GM12892 (cell line): ENCODE data around the gene PIGK.
"Not testable (repeated sequence)": the region's sequence is repeated elsewhere in the genome, so short reads cannot be mapped to it uniquely, and the experiment has no call there.

Experiments
- DNase-seq: peaks from one replicate; pipeline ENCODE4 v3.0.0; 2011; ENCODE audit not compliant: insufficient read length
- FAIRE-seq: peaks from 2 replicates; lab custom pipeline; 2011; peaks lifted over from hg19 to GRCh38; lab: Jason Lieb, UNC
- POLR2A ChIP-seq: IDR thresholded peaks from 2 replicates; pipeline ENCODE4 v1.6.1; 2011; ENCODE audit warnings: low read depth, low read length, control low read depth
- POLR2AphosphoS5 ChIP-seq: IDR thresholded peaks from 2 replicates; pipeline ENCODE4 v1.6.1; 2011; ENCODE audit warnings: low read depth, low read length, control low read depth
- TAF1 ChIP-seq: IDR thresholded peaks from 2 replicates; pipeline ENCODE4 v1.6.1; 2011; ENCODE audit warnings: low read depth, mild to moderate bottlenecking, control low read depth, low read length, borderline replicate concordance

Gene PIGK

DNA sequence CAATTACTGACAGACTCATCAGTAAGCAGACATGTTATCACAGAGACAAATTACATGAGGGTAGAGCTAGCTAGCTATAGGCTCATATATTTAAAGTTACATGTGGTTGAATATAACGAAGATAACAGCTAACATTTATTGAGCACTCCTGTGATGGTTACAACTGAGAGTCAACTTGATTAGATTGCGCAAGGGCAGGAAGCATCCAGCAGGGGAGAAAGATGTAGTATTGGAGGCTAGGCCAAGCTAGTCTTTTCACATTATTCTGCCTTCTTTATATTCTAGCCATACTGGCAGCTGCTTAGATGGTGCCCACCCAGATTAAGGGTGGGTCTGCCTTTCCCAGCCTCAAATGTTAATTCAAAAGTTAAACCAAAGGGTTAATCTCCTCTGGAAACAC is 37.1 kb downstream of the PIGK start:
- DNase-seq, result no peak
- TF ChIP-seq TAF1 (no peak), POLR2A (no peak)
- FAIRE-seq, result no peak

DNA sequence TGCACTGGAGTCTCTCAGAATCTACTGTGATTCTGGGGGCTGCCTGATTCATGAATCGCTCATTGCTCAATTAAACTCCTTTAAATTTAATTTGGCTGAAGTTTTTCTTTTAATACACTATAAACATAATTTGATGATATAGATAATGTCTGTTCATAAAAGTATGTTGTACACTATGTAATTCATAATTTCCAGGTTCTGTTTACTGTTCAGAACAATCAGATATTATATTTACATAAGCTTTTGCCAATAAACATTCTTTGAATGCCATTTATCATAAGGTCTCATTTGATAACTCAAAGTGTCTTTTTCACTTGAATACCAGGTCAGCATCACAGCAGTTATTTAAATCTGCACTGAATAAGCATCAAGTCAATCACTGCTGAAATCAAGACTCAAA is 39.6 kb downstream of the PIGK start:
- no peak for TF ChIP-seq POLR2A
- TF ChIP-seq POLR2AphosphoS5, result no peak
- TF ChIP-seq TAF1, result no peak
- DNase-seq (no peak), FAIRE-seq (no peak)

DNA sequence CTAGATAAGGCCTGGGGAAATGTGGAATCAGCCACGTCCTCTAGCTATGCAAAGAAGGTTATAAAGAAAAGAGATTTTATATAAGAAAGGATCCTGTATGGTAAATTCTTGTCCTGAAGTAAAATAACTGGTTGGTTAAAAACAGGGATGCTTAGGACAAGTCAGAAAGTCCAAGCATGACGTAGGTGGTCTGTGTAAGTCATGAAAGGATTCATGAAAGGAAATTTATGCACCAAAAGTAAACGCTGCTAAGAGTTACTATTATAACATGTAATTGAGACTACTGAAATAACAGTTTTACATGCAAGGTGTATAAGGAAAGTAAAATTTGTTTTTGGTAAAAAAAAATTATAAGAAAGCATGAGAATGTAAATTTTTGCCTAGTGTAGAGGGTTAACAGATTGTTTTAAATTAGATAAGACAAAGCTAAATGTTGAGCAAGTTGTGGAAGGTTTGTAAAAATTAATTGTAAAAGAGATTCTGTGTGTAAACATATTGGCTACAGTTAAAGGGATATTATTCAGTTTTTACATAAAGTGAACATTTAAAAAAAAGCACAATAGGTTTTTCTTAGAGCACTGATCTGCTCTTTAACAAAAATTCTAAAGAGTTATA is 43.9 kb downstream of the PIGK start:
- FAIRE-seq (no peak), DNase-seq (no peak)
- TF ChIP-seq TAF1, result no peak
- TF ChIP-seq POLR2A, result no peak
- TF ChIP-seq POLR2AphosphoS5, result no peak

DNA sequence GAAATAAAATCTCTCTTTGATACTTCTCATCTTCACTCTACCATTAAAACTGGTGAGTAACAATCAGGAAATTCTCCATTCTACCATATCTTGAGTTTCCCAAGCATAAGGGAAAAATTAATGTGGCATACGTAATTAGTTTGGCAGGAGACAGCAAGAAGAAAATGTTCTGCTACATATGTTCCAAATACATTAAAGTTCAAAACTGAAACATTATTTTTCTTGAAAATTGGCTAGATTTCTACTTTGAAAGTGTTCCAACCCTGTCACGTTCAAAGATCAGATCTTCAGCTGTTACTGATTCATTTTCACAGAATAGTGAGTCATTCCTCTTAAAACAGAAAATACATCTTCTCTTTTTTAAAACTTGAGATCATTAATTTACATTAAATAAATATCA is 48.5 kb downstream of the PIGK start:
- no peak for FAIRE-seq
- TF ChIP-seq TAF1, result no peak
- no peak for TF ChIP-seq POLR2A
- TF ChIP-seq POLR2AphosphoS5, result no peak
- no peak for DNase-seq

DNA sequence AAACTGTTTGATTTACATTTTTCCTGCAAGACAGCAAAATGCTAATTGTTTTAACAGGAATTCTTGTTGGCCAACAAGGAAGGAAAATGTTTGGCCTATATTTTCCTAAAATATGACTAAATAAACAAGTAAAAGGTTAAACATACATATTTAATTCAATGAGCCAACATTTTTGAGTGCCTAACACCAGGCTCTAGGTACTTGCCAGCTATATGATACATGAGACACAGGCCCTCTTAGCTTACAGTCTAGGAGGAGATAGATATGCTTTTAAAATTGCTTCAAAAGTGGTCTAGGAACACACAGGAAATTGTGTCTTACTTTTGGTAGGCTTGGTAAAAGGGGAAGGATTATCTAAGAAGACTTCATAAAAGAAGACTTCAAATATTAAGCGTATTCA is 50.9 kb downstream of the PIGK start:
- TF ChIP-seq POLR2A, result no peak
- no peak for DNase-seq
- FAIRE-seq, result no peak

DNA sequence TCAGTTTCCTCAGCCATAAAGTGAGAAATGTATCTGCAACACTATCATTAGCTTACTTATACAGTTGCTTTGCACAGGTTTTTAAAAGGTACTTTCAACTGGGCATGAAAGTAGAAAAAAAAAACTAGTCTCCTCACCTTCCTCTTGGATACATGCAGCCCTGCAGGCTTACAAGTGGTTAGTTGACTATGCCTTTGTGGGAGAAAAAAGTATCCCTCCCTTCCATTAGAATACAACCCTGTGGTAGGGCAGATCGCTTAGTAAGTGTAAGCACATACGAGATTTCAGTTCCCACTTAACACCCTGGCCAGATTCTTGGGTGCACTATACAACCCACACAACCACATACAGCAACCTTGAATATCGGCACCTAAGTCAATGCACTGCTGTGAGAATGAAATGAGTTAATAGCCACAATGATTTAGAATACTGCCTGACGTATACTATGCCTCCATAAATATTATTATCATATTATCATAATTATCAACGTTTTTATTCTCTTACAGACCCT is 54.7 kb downstream of the PIGK start:
- DNase-seq, result no peak
- no peak for FAIRE-seq
- TF ChIP-seq POLR2AphosphoS5 (no peak), POLR2A (no peak), TAF1 (no peak)

DNA sequence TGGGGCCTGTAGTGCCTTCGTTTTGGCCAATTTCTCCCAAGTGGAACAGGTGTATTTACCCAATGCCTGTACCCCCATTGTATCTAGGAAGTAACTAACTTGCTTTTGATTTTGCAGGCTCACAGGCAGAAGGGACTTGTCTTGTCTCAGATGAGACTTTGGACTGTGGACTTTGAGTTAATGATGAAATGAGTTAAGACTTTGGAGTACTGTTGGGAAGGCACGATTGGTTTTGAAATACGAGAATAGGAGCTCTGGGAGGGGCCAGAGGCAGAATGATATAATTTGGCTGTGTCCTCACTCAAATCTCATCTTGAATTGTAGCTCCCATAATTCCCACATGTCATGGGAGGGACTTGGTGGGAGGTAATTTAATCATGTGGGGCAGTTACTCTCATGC is 59.5 kb downstream of the PIGK start:
- FAIRE-seq, DNase-seq: not testable (repeated sequence)

DNA sequence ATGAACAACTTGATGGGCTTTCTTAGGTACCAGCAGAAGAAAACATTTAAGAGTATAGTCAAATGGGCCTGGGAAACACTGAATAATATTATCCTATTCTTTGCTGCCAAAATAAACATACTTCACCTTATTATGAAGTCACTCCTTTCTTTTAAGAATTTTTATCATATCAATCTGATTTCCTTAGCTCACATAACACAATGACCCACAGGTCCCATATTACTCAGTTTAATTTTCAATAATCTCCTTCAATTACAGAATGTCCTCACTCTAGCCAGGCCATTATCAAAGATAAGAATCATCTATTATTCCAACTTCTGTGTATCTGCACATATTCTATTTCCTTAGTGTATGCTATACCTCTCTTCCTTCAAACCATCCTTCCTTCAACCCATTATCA is 63.0 kb downstream of the PIGK start:
- FAIRE-seq, result no peak
- TF ChIP-seq TAF1 (no peak), POLR2AphosphoS5 (no peak), POLR2A (no peak)
- DNase-seq, result no peak

DNA sequence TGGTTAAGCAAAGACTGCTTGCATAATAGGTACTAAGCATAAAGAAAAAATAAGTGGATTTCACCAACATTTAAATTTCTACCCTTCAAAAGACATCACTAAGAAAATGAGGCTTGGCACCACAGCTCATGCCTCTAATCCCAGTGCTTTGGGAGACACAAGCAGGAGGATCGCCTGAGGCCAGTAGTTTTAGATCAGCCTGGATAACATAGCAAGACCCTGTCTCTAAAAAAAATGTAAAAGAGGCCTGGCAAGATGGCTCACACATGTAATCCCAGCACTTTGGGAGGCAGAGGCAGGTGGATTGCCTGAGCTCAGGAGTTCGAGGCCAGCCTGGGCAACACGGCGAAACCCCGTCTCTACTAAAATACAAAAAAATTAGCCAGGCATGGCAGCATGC is 73.0 kb downstream of the PIGK start:
- FAIRE-seq, result no peak
- no peak for DNase-seq
- TF ChIP-seq POLR2A (no peak), POLR2AphosphoS5 (no peak), TAF1 (no peak)

DNA sequence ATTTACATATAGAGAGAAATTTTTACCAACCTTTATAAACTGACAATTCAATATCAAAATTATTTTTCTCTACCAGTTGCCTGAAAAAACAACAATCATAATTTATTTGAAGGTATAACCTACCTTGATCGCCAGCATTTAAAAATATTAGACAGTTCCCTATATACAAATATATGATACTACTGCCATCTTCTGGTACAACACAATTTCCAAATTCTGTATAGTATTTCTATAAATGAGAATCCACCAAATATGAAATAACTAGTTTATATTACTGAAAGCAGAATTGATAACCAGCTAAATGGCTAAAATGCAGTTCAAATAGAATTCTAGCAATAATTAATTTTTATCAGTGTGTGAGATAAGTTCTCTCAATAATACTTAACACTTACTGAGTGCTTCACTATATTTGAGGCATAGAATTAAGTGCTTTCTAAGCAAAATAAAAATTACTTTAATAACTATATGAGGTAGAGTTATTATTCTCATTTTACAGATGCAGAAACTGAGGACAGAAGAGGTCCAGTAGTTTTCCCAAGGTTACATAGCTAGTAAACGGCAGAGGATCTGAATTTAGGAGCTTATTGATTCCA is 75.6 kb downstream of the PIGK start:
- TF ChIP-seq POLR2A (no peak), TAF1 (no peak), POLR2AphosphoS5 (no peak)
- DNase-seq (no peak), FAIRE-seq (no peak)

DNA sequence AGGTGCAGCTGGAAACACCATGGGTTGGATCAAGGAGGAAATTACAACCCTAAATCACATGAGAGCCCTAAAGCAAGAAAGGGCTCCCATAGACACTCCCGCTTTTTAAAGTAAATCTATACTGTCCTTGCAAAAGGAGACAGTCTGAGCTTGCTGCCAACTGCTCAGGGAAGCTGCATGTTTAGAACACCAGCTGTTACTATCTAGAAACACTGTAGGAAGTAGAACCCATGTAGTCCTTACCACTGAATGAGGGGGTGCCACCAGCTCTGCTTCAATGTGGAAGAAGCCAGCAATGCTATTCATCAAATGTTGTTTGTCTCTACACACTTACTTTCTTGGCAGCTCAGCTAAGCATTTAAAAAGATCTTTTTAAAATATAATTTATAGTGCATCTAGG is 79.8 kb downstream of the PIGK start:
- DNase-seq (no peak), FAIRE-seq (no peak)
- no peak for TF ChIP-seq TAF1
- TF ChIP-seq POLR2A, result no peak
- TF ChIP-seq POLR2AphosphoS5, result no peak

DNA sequence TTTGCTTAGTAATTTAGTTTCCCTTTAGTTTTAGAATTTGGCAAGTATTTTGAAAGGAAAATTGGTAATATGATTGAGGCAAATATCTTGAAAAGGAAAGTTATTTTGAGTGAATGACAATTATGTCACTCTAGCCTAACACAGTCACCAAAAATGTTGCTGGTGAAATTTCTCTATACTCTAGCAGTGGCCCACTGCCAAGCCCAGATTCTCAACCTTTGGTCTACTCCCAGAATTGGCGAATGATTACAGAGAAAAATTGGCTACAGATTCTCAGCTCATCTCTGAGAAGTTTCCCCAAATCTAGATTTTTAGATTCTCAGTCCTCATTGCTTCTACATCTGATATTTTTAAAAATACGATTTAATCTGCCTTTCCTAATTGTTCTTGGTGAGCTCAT is 84.9 kb downstream of the PIGK start:
- FAIRE-seq, result no peak
- TF ChIP-seq POLR2AphosphoS5 (no peak), POLR2A (no peak), TAF1 (no peak)
- DNase-seq, result no peak

DNA sequence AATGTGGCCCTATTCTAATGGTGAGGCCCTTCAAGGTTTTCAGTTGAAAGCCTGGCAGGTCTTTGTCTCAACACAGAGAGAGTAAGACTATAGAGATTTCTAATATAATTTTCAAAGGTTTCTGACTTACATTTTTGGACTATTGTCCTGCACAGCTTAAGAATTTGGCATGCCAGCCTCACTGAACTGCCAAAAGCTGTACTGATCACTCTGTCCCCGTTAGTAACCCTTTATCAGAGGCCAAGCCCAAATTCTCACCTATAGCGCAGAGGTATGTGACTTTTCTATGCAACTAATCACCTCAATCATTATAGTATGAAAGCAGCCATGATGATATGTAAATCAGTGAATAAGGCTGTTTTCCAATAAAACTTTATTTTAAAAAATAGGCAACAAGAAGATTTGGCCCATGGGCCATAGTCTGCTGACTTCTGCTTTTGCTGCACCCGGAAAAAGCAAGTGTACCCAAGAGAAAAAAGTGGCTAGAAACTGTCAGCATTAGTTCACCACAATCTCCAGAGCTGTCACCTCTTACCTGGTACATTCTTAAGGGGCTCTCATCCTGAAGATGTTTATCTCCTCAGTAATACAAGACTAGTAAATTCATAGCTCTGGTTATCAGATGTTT is 85.4 kb downstream of the PIGK start:
- TF ChIP-seq POLR2AphosphoS5, result no peak
- no peak for TF ChIP-seq POLR2A
- TF ChIP-seq TAF1, result no peak
- FAIRE-seq, result no peak
- DNase-seq, result no peak
